H9 (cell line): ENCODE data around the gene LTB4R. TPM values are rescaled to one million over a fixed set of nuclear protein-coding genes. Genes with fewer than 3 reads are reported as not detected.

ENCODE experiments used
- DNase-seq: peaks from one replicate; pipeline ENCODE4 v3.0.0-alpha.2; 2017
- H2AFZ ChIP-seq: one replicate; pipeline ENCODE4 v1.6.1; 2013; ENCODE audit warnings: mild to moderate bottlenecking, low read length, control low read depth, moderate library complexity
- H2AK5ac ChIP-seq: 2 replicates; pipeline ENCODE4 v1.6.1; 2013; ENCODE audit warnings: low read length, control low read depth, mixed read lengths; ENCODE audit not compliant: insufficient read length
- H2BK120ac ChIP-seq: one replicate; pipeline ENCODE4 v1.6.1; 2013; ENCODE audit warnings: low read depth, mild to moderate bottlenecking, low read length, control low read depth, inconsistent platforms; ENCODE audit not compliant: poor library complexity, severe bottlenecking
- H2BK12ac ChIP-seq: 2 replicates; pipeline ENCODE4 v1.6.1; 2013; ENCODE audit warnings: low read length, control low read depth, mixed read lengths, low read depth; ENCODE audit not compliant: insufficient read length
- H2BK15ac ChIP-seq: 2 replicates; pipeline ENCODE4 v1.6.1; 2013; ENCODE audit warnings: low read depth, low read length, control low read depth
- H2BK20ac ChIP-seq: one replicate; pipeline ENCODE4 v1.6.1; 2013; ENCODE audit warnings: low read depth, mild to moderate bottlenecking, low read length, control low read depth, inconsistent platforms; ENCODE audit not compliant: poor library complexity, severe bottlenecking
- H2BK5ac ChIP-seq: 2 replicates; pipeline ENCODE4 v1.6.1; 2013; ENCODE audit warnings: low read length, control low read depth, mixed read lengths; ENCODE audit not compliant: insufficient read length
- H3K14ac ChIP-seq: 2 replicates; pipeline ENCODE4 v1.6.1; 2013; ENCODE audit warnings: low read length, control low read depth; ENCODE audit not compliant: insufficient read depth
- H3K18ac ChIP-seq: 2 replicates; pipeline ENCODE4 v1.6.1; 2013; ENCODE audit warnings: low read depth, mild to moderate bottlenecking, mixed read lengths, low read length, control low read depth; ENCODE audit not compliant: insufficient read length
- H3K23ac ChIP-seq: 2 replicates; pipeline ENCODE4 v1.6.1; 2013; ENCODE audit warnings: low read length, control low read depth, mixed read lengths, low read depth; ENCODE audit not compliant: insufficient read length
- H3K23me2 ChIP-seq: 2 replicates; pipeline ENCODE4 v1.6.1; 2013; ENCODE audit warnings: low read depth, mild to moderate bottlenecking, mixed read lengths, low read length, control low read depth; ENCODE audit not compliant: insufficient read length, poor library complexity, severe bottlenecking
- H3K27ac ChIP-seq: 2 replicates; pipeline ENCODE4 v1.5.1; 2013; ENCODE audit warnings: low read length, control low read depth, mixed read lengths, low read depth; ENCODE audit not compliant: insufficient read length
- H3K27me3 ChIP-seq: 2 replicates; pipeline ENCODE4 v1.6.1; 2013; ENCODE audit warnings: low read length, control low read depth, inconsistent platforms; ENCODE audit not compliant: insufficient read depth
- H3K4ac ChIP-seq: 2 replicates; pipeline ENCODE4 v1.6.1; 2013; ENCODE audit warnings: low read depth, mild to moderate bottlenecking, control low read depth, inconsistent platforms, low read length, moderate library complexity
- H3K4me1 ChIP-seq: 2 replicates; pipeline ENCODE4 v1.6.1; 2013; ENCODE audit warnings: low read length, control low read depth, inconsistent platforms; ENCODE audit not compliant: insufficient read depth
- H3K4me2 ChIP-seq: 2 replicates; pipeline ENCODE4 v1.6.1; 2013; ENCODE audit warnings: low read length, control low read depth, mixed read lengths; ENCODE audit not compliant: insufficient read length, insufficient read depth
- H3K56ac ChIP-seq: 2 replicates; pipeline ENCODE4 v1.6.1; 2013; ENCODE audit warnings: low read depth, mild to moderate bottlenecking, mixed read lengths, low read length, control low read depth; ENCODE audit not compliant: insufficient read length
- H3K79me1 ChIP-seq: 2 replicates; pipeline ENCODE4 v1.6.1; 2013; ENCODE audit warnings: low read depth, mild to moderate bottlenecking, moderate library complexity, low read length, control low read depth, inconsistent platforms; ENCODE audit not compliant: insufficient read depth, poor library complexity, severe bottlenecking
- H3K79me2 ChIP-seq: 2 replicates; pipeline ENCODE4 v1.6.1; 2013; ENCODE audit warnings: low read length, control low read depth, inconsistent platforms; ENCODE audit not compliant: insufficient read depth
- H3K9ac ChIP-seq: 2 replicates; pipeline ENCODE4 v1.6.1; 2013; ENCODE audit warnings: low read length, control low read depth, mixed read lengths; ENCODE audit not compliant: insufficient read length; ENCODE audit errors: extremely low read depth
- H3K9me3 ChIP-seq: one replicate; pipeline ENCODE4 v1.6.1; 2013; ENCODE audit warnings: low read depth, low read length, inconsistent platforms; ENCODE audit not compliant: control insufficient read depth
- H3T11ph ChIP-seq: one replicate; pipeline ENCODE4 v1.6.1; 2013; ENCODE audit warnings: mild to moderate bottlenecking, low read length, control low read depth, inconsistent platforms
- H4K20me1 ChIP-seq: one replicate; pipeline ENCODE4 v1.6.1; 2013; ENCODE audit not compliant: control insufficient read depth, insufficient read length, insufficient read depth
- H4K5ac ChIP-seq: 2 replicates; pipeline ENCODE4 v1.6.1; 2013; ENCODE audit warnings: low read depth, mild to moderate bottlenecking, mixed read lengths, low read length, control low read depth; ENCODE audit not compliant: insufficient read length
- H4K8ac ChIP-seq: replicated peaks from 2 replicates; pipeline ENCODE4 v1.6.1; 2013; ENCODE audit warnings: low read length, control low read depth, mixed read lengths, low read depth; ENCODE audit not compliant: insufficient read length
- H4K91ac ChIP-seq: 2 replicates; pipeline ENCODE4 v1.6.1; 2013; ENCODE audit warnings: low read depth, mild to moderate bottlenecking, moderate library complexity, mixed read lengths, low read length, control low read depth; ENCODE audit not compliant: insufficient read length
- H3K27ac Mint-ChIP-seq, 3 experiments: 2 replicates in 2 of 3; 3 replicates in 1 of 3; pipeline ENCODE4 v1.8.0; 2020 to 2021; ENCODE audit warnings: mixed read lengths in 3 of 3, mild to moderate bottlenecking in 1 of 3, moderate library complexity in 1 of 3
- H3K27me3 Mint-ChIP-seq: 2 replicates; pipeline ENCODE4 v1.8.0; 2021; ENCODE audit warnings: low read depth, mild to moderate bottlenecking, moderate library complexity, mixed read lengths
- H3K36me3 Mint-ChIP-seq, 3 experiments: 2 replicates in 2 of 3; 3 replicates in 1 of 3; pipeline ENCODE4 v1.8.0; 2020 to 2021; ENCODE audit warnings: low read depth in 3 of 3, mixed read lengths in 3 of 3; ENCODE audit not compliant: insufficient read depth in 1 of 3
- H3K4me1 Mint-ChIP-seq, 2 experiments: 2 replicates each; pipeline ENCODE4 v1.8.0; 2020; ENCODE audit warnings: mixed read lengths in 2 of 2
- H3K4me3 Mint-ChIP-seq, 2 experiments: 2 replicates in 1 of 2; 3 replicates in 1 of 2; pipeline ENCODE4 v1.8.0; 2020 to 2021; ENCODE audit warnings: mild to moderate bottlenecking in 2 of 2, mixed read lengths in 2 of 2, moderate library complexity in 1 of 2
- H3K9me3 Mint-ChIP-seq, 2 experiments: 2 replicates in 1 of 2; 3 replicates in 1 of 2; pipeline ENCODE4 v1.8.0; 2020; ENCODE audit warnings: mild to moderate bottlenecking in 2 of 2, mixed read lengths in 2 of 2, moderate library complexity in 1 of 2
- CTCF ChIP-seq: fragments of 200-600 bp; sonication (generic); conservative IDR thresholded peaks from 3 replicates; pipeline ENCODE4 v1.8.0; 2021; ENCODE audit warnings: antibody characterized with exemption, mild to moderate bottlenecking
- WGBS: extraction: QIAGEN DNeasy Blood & Tissue Kit; methylation state at CpG from one replicate; pipeline ENCODE4 v1.1.7; 2013; ENCODE audit warnings: missing lambda C conversion rate, low lambda C conversion rate, mixed read lengths; ENCODE audit not compliant: insufficient read length; ENCODE audit errors: extremely low coverage; 5-methylcytosine and 5-hydroxymethylcytosine counted together
- total RNA-seq: library from RNA; stranded (reverse); gene quantifications from 2 replicates; pipeline ENCODE4 v1.2.1, GENCODE V29; 2021

LTB4R gene
- total RNA-seq, 1 experiment from 2014 or later = 8.9 TPM

GRCh38 chr14:24351517-24351916, 40.2 kb downstream of the LTB4R start:
- Mint-ChIP-seq H3K9me3 (no peaks in the 10 kb centered on the region; a peak in 1 of 5 replicates), H3K4me1 (no peaks in the 10 kb centered on the region; a peak in 1 of 4 replicates), H3K36me3 (no peaks in the 10 kb centered on the region), H3K4me3 (no peak overlapping the region), H3K27me3 (peaks cover 75% of the 10 kb centered on the region), H3K27ac (no peak overlapping the region; a peak in 1 of 7 replicates)
- no peak overlapping the region for H3K9ac ChIP-seq
- no peak overlapping the region for H3K4me2 ChIP-seq
- H4K20me1 ChIP-seq = no peaks in the 10 kb centered on the region
- no peaks in the 10 kb centered on the region for H3K79me2 ChIP-seq
- peak; percentile 32; the same call in 2 of the 3 replicates for TF ChIP-seq CTCF
- H3K23ac ChIP-seq = no peak overlapping the region
- no peak overlapping the region for H2BK5ac ChIP-seq
- H4K8ac ChIP-seq = no peak overlapping the region
- H3K56ac ChIP-seq = no peak overlapping the region
- H2BK15ac ChIP-seq = no peak overlapping the region
- no peak overlapping the region for H2AFZ ChIP-seq
- H3K4ac ChIP-seq = no peak overlapping the region
- no peak overlapping the region for H3K27ac ChIP-seq
- H2AK5ac ChIP-seq = no peak overlapping the region
- no peak overlapping the region for H4K5ac ChIP-seq
- no peaks in the 10 kb centered on the region for H3K9me3 ChIP-seq
- no peak overlapping the region for H4K91ac ChIP-seq
- DNase-seq = no peak
- no peaks in the 10 kb centered on the region for H3K79me1 ChIP-seq
- H3K23me2 ChIP-seq = no peaks in the 10 kb centered on the region
- no peak overlapping the region for H2BK20ac ChIP-seq
- no peak overlapping the region for H3K18ac ChIP-seq
- H3T11ph ChIP-seq = no peak overlapping the region
- H2BK120ac ChIP-seq = no peak overlapping the region
- WGBS = no CpG with 5 or more reads among the region's 4 CpGs
- H3K27me3 ChIP-seq = no peaks in the 10 kb centered on the region; the same call in 1 of the 2 replicates
- no peak overlapping the region for H3K14ac ChIP-seq
- no peaks in the 10 kb centered on the region for H3K4me1 ChIP-seq
- H2BK12ac ChIP-seq = no peak overlapping the region
